IPS-15b (cell line): ENCODE measurements around the gene CCBE1.

ENCODE experiments used
- H3K27me3 ChIP-seq: one replicate; pipeline ENCODE4 v1.6.1; 2013; ENCODE audit warnings: low read length; ENCODE audit not compliant: control insufficient read depth, insufficient read depth
- H3K36me3 ChIP-seq: one replicate; pipeline ENCODE4 v1.6.1; 2013; ENCODE audit warnings: low read length; ENCODE audit not compliant: control insufficient read depth, insufficient read depth
- H3K4me1 ChIP-seq: one replicate; pipeline ENCODE4 v1.6.1; 2013; ENCODE audit warnings: mild to moderate bottlenecking, low read length; ENCODE audit not compliant: control insufficient read depth, insufficient read depth
- H3K4me3 ChIP-seq: one replicate; pipeline ENCODE4 v1.5.1; 2013; ENCODE audit warnings: low read depth, low read length
- H3K9ac ChIP-seq: one replicate; pipeline ENCODE4 v1.6.1; 2013; ENCODE audit warnings: low read depth, mild to moderate bottlenecking, low read length
- H3K9me3 ChIP-seq: one replicate; pipeline ENCODE4 v1.6.1; 2013; ENCODE audit warnings: mild to moderate bottlenecking, low read length; ENCODE audit not compliant: control insufficient read depth, insufficient read depth

The CCBE1 gene

GRCh38 chr18:59729781-59730180 lies 32.6 kb upstream of the CCBE1 start:
- Histone ChIP-seq H3K27me3 (no peaks in the 10 kb centered on the region), H3K36me3 (no peaks in the 10 kb centered on the region), H3K9me3 (no peaks in the 10 kb centered on the region), H3K4me1 (no peaks in the 10 kb centered on the region), H3K4me3 (no peak overlapping the region), H3K9ac (no peak overlapping the region)

GRCh38 chr18:59728816-59729215 lies 31.6 kb upstream of the CCBE1 start:
- Histone ChIP-seq H3K4me1 (no peaks in the 10 kb centered on the region), H3K9ac (no peak overlapping the region), H3K36me3 (no peaks in the 10 kb centered on the region), H3K4me3 (no peak overlapping the region), H3K27me3 (no peaks in the 10 kb centered on the region), H3K9me3 (no peaks in the 10 kb centered on the region)

GRCh38 chr18:59725142-59725541 lies 27.9 kb upstream of the CCBE1 start:
- Histone ChIP-seq H3K9me3 (no peaks in the 10 kb centered on the region), H3K4me3 (no peak overlapping the region), H3K27me3 (no peaks in the 10 kb centered on the region)

GRCh38 chr18:59724103-59724502 lies 26.9 kb upstream of the CCBE1 start:
- no peak overlapping the region for H3K4me3 ChIP-seq
- no peaks in the 10 kb centered on the region for H3K36me3 ChIP-seq
- H3K4me1 ChIP-seq, result no peaks in the 10 kb centered on the region
- H3K27me3 ChIP-seq, result no peaks in the 10 kb centered on the region
- no peaks in the 10 kb centered on the region for H3K9me3 ChIP-seq
- no peak overlapping the region for H3K9ac ChIP-seq

More at GRCh38 chr18:59725142-59725541, 27.9 kb upstream of the CCBE1 start:
- Histone ChIP-seq H3K4me1 (no peaks in the 10 kb centered on the region), H3K9ac (no peak overlapping the region), H3K36me3 (no peaks in the 10 kb centered on the region)

- Histone ChIP-seq H3K36me3 (no peaks in the 10 kb centered on the region), H3K4me1 (no peaks in the 10 kb centered on the region), H3K9ac (no peak overlapping the region), H3K4me3 (no peak overlapping the region), H3K9me3 (no peaks in the 10 kb centered on the region), H3K27me3 (no peaks in the 10 kb centered on the region)
Observed at GRCh38 chr18:59721931-59722330, 24.7 kb upstream of the CCBE1 start.

DNA sequence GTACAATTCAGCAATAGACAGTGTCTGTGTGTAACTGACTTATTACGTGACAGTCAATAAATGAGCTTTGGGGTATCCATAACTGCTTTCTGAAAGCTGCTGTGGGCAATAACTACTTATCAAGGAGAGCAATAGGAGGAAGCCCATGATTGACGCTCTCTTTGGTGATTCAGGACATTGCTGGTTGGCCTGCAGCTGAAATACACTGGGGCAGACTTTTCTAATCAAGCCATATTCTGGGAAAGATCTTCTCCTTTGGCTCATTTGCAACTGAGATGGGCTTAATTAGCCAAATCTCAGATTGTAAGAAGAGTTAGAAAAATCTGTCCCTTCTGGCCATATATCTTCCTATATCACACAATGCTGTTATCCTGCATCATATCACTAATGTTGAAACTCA lies 24.0 kb upstream of the CCBE1 start:
- no peaks in the 10 kb centered on the region for H3K36me3 ChIP-seq
- no peak overlapping the region for H3K4me3 ChIP-seq
- H3K27me3 ChIP-seq, result no peaks in the 10 kb centered on the region
- H3K9ac ChIP-seq, result no peak overlapping the region
- no peaks in the 10 kb centered on the region for H3K9me3 ChIP-seq
- H3K4me1 ChIP-seq, result no peaks in the 10 kb centered on the region

DNA sequence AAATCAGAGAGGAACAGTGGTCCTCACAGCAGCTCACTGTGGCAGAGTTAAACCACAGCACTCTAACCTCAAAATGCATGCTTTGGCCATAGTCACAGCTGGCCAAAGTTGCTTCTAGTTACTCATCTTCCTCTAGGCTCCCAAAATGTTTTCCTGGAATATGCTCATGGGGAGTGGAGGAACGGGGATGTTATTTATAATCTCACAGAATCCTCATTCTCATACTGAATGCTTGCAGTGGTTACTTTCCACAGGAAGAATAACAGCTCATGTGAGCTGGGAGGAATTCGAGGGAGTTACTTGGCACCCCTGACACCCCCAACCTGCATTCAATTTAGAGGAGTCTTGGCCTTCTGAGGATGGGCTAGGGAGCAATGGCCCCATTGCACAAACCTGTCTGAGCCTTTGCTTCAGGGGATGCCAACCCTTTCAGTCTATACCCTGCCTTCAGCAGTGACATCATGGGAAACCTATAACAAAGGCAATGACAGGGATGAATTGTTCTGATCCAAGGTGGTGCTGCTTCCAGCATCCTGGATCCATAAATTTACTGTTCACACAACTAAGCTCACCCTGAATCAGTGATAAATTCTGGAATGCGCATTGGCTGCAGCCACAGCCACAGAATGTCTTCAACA lies 22.4 kb upstream of the CCBE1 start:
- H3K36me3 ChIP-seq, result no peaks in the 10 kb centered on the region
- no peak overlapping the region for H3K9ac ChIP-seq
- H3K27me3 ChIP-seq, result no peaks in the 10 kb centered on the region
- H3K4me3 ChIP-seq, result no peak overlapping the region
- no peaks in the 10 kb centered on the region for H3K4me1 ChIP-seq
- no peaks in the 10 kb centered on the region for H3K9me3 ChIP-seq

DNA sequence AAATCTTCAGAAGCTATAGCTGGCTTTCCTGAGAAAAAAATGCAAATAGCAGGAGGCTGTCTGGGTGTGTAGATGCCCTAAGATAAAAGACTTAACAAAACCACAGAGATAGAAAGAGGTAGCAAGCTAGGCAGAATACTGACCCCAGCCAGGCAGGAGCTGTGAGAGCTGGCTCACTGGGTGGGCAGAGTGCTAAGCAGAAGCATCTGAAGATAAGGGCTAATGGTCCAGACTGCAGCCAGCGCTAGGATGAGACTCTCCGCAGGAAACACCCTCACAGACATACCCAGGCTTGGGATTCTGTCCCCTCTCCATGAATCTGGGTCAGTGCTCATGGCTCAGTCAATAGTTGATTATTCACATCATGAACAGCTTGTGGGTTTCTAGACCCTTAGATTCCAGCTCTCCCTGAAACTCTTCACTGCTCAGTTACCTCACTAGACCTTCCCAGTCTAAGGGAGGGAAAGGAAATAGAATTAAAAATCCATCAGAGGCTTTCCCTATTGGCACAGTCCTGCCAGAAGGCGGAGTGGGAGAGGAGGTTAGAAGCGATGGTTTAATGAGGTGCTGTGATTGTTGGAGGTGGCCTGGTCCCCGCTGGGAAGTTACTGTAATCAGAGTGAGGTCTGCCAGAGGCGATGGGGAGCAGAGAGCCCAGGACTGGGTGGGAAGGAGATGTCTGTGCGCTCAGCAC lies 21.4 kb upstream of the CCBE1 start:
- Histone ChIP-seq H3K4me3 (no peak overlapping the region), H3K36me3 (no peaks in the 10 kb centered on the region), H3K9ac (no peak overlapping the region), H3K9me3 (no peaks in the 10 kb centered on the region), H3K27me3 (no peaks in the 10 kb centered on the region), H3K4me1 (no peaks in the 10 kb centered on the region)

DNA sequence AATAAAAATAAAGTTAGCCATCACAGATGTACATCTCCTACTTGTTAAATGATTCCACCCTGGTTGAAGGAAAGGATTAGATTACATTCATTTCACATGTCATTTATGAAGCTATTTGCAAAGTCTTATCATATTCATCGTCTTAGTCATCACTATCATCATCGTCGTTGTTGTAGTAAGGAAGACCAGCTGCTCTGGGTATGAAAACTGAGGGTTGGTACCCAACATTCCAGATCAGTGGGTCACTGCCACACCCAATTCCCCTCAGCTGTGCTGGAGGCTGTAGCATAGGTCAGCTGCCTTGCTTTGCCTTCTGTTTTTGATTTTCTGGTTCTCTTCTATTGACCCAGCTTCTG lies 20.9 kb upstream of the CCBE1 start:
- no peak overlapping the region for H3K4me3 ChIP-seq
- no peak overlapping the region for H3K9ac ChIP-seq
- no peaks in the 10 kb centered on the region for H3K9me3 ChIP-seq
- no peaks in the 10 kb centered on the region for H3K36me3 ChIP-seq
- H3K27me3 ChIP-seq, result no peaks in the 10 kb centered on the region
- H3K4me1 ChIP-seq, result no peaks in the 10 kb centered on the region

DNA sequence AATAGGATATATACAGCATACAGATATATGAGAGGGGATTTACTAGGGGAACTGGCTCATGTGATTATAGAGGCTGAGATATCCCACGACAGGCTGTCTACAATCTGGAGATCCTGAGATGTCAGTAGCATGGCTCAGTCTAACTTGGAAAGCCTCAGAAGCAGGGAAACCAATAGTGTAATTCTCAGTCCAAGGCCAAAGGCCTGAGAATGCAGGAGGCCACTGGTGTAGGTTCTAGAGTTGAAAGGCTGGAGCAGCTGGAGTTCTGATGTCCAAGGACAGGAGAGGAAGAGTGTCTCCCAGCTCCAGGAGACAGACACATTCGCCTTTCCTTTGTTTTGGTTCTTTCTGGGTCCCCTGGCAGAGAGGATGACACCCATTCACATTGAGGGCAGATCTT lies 20.1 kb upstream of the CCBE1 start:
- no peaks in the 10 kb centered on the region for H3K27me3 ChIP-seq
- H3K9me3 ChIP-seq, result no peaks in the 10 kb centered on the region
- no peaks in the 10 kb centered on the region for H3K36me3 ChIP-seq
- no peak overlapping the region for H3K4me3 ChIP-seq
- H3K9ac ChIP-seq, result no peak overlapping the region
- no peaks in the 10 kb centered on the region for H3K4me1 ChIP-seq

- Histone ChIP-seq H3K27me3 (no peaks in the 10 kb centered on the region), H3K4me3 (no peak overlapping the region), H3K9me3 (no peaks in the 10 kb centered on the region), H3K9ac (no peak overlapping the region), H3K4me1 (no peaks in the 10 kb centered on the region), H3K36me3 (no peaks in the 10 kb centered on the region)
Observed at GRCh38 chr18:59715966-59716369, 18.7 kb upstream of the CCBE1 start.

GRCh38 chr18:59715445-59715844 lies 18.2 kb upstream of the CCBE1 start:
- H3K4me1 ChIP-seq, result no peaks in the 10 kb centered on the region

More at GRCh38 chr18:59715445-59715844, 18.2 kb upstream of the CCBE1 start:
- H3K9me3 ChIP-seq, result no peaks in the 10 kb centered on the region
- no peak overlapping the region for H3K9ac ChIP-seq
- no peak overlapping the region for H3K4me3 ChIP-seq
- no peaks in the 10 kb centered on the region for H3K36me3 ChIP-seq
- H3K27me3 ChIP-seq, result no peaks in the 10 kb centered on the region
